ENCODE measurements around the gene PRKRA. TPM values are rescaled to one million over a fixed set of nuclear protein-coding genes. Genes with fewer than 3 reads are reported as not detected.
"Not testable (repeated sequence)": the region's sequence is repeated elsewhere in the genome, so short reads cannot be mapped to it uniquely, and the experiment has no call there.

The PRKRA gene
- total RNA-seq, 4 donors from 2014 or later: 16.0 to 58.6 (median 42.4) TPM

DNA sequence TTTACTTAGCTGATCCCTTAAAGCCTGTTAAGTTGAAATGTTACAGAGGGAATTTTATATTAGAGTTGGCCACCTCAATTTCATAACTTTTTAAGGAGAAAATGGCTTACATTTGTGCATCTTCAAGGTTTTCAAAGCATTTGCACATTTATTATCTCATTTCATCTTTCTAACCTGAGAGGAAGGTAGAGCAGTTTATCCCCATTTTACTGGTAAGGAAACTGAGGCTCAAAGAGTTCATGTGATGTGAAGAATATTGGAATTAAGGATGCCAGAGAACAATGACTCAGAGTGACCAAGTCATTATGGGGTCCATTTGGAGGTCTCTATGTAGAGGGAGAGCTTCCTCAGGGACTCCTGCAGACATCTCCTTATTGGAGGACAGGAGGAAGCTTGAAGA lies 35.0 kb downstream of the PRKRA start:
- intact Hi-C loops (cut with DNase I): loop anchor here (10.0 kb wide), 1 partner anchor 301 kb away; the partner anchor contains the start of gene RBM45
- Histone ChIP-seq H3K27ac (no peak overlapping the region), H3K9me3 (no peaks in the 10 kb centered on the region), H3K27me3 (no peaks in the 10 kb centered on the region), H3K4me1 (peaks cover 4 to 51% (median 10%) of the 10 kb centered on the region in 3 donors), H3K36me3 (no peaks in the 10 kb centered on the region), H3K4me3 (no peak overlapping the region)
- DNase-seq: no peak
- no peak for TF ChIP-seq CTCF (IDR thresholded peaks at IDR 0.05)
- TF ChIP-seq POLR2A (IDR thresholded peaks at IDR 0.05): no peak

DNA sequence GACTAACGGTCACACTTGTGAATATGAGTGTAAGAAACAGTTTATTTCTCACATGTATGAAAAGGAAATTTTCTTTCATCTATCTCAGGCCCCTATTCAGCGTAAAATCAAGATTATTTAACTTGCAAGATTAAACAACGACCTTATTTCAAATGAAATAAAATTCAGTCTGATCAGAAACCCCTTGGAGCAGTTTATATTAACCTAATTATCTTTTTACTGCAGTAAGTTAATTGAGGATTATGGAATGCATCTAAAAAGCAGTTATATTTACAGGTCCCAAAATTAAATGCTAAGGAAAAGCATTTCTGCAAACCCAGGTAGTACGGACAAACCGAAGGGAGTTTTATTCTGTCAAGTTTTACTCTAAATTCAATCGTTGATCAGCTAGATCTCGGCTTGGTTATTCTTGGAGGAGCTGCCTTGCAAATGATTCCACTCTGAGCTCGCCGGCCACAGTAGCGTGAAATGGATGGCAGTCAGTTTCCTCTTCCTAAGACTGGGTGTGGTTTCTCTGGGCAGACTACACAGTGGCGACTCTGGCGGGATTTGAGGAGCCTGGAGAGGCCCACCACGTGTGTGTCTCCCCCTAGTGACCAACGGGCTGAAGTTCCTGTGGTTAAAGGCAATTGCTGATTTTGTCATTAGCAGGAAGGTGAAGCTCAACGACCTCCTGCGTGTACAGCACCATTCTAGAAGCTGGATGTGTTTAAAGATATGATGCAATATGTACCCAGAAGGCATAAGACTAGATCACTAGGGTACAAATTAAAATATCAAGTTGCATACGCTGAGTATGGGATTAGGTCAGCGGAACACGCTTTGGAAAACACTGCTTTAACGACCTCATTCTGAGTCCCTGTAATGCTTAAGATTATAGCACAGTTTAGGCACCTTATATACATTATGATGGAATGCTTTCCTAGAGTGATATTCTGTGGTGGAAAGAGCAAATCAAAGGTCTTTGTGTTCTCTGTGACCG lies 36.4 kb downstream of the PRKRA start:
- peaks cover 4 to 51% (median 10%) of the 10 kb centered on the region in 3 donors for H3K4me1 ChIP-seq
- intact Hi-C loops (cut with DNase I): loop anchor here (10.0 kb wide), 1 partner anchor 300 kb away; the partner anchor contains the start of gene RBM45
- WGBS, 2 donors: 10 to 15% methylated on average over 19 to 21 of the region's 21 CpGs
- peak overlapping the region; percentile 89 to 95 (median 91) for H3K27ac ChIP-seq
- TF ChIP-seq CTCF (IDR thresholded peaks at IDR 0.05) (peak; percentile 60 to 88 (median 84)), POLR2A (IDR thresholded peaks at IDR 0.05) (peak in 1 of 4 donors; percentile 44)
- H3K36me3 ChIP-seq: no peaks in the 10 kb centered on the region
- no peaks in the 10 kb centered on the region for H3K27me3 ChIP-seq
- H3K4me3 ChIP-seq: peak overlapping the region; percentile 50 to 80 (median 68)
- no peaks in the 10 kb centered on the region for H3K9me3 ChIP-seq
- DNase-seq: peak; percentile 36

GRCh38 chr2:178413472-178414265 lies 37.3 kb downstream of the PRKRA start:
- intact Hi-C loops (cut with DNase I): loop anchor here (10.0 kb wide), 1 partner anchor 299 kb away; the partner anchor contains the start of gene RBM45
- TF ChIP-seq POLR2A (IDR thresholded peaks at IDR 0.05) (peak in 2 of 4 donors; percentile 14 to 54), CTCF (IDR thresholded peaks at IDR 0.05) (peak in 3 of 6 experiments; percentile 6 to 27 (median 20))
- no peaks in the 10 kb centered on the region for H3K9me3 ChIP-seq
- no peaks in the 10 kb centered on the region for H3K36me3 ChIP-seq
- peak; percentile 55 for DNase-seq
- H3K4me3 ChIP-seq: peak overlapping the region; percentile 50 to 80 (median 68)
- WGBS, 2 donors: 0 to 1% methylated on average over 27 to 38 of the region's 45 CpGs
- H3K4me1 ChIP-seq: peaks cover 4 to 44% (median 10%) of the 10 kb centered on the region in 3 donors
- peak overlapping the region; percentile 89 to 95 (median 91) for H3K27ac ChIP-seq
- no peaks in the 10 kb centered on the region for H3K27me3 ChIP-seq

- DNase-seq, H3K27me3 ChIP-seq, H3K36me3 ChIP-seq, H3K4me3 ChIP-seq, H3K27ac ChIP-seq, H3K9me3 ChIP-seq: not testable (repeated sequence)
- WGBS, 2 donors: 94 to 96% methylated on average over 8 of the region's 8 CpGs
- peaks cover 4 to 32% (median 6%) of the 10 kb centered on the region in 3 donors for H3K4me1 ChIP-seq
- intact Hi-C loops (cut with DNase I): loop anchor here (10.0 kb wide), 1 partner anchor 298 kb away; the partner anchor contains the start of gene RBM45
These were observed 38.5 kb downstream of the PRKRA start for GRCh38 chr2:178412453-178412852.

DNA sequence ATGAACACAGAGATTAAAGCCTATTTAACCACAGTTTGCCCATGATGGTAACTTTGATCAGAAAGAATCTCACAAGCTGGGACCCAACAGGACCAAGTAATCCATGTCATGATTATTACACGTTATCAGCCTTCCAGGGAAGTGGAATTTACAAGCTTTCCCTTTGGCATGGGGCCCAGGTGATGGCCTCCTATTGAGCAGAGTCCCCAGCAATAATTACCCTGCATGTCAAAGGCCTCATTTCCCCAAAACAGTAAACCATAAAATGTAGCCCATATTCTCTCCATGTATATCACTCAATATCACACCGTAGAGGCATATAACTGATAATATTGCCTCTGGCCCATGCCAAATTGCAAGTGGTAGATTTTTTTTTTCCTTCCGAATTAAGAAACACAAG lies 38.9 kb downstream of the PRKRA start:
- no peak overlapping the region for H3K4me3 ChIP-seq
- WGBS, 2 donors: 65 to 73% methylated on average over 3 of the region's 3 CpGs
- intact Hi-C loops (cut with DNase I): loop anchor here (10.0 kb wide), 1 partner anchor 297 kb away; the partner anchor contains the start of gene RBM45
- no peaks in the 10 kb centered on the region for H3K9me3 ChIP-seq
- no peak overlapping the region for H3K27ac ChIP-seq
- no peak for TF ChIP-seq CTCF (IDR thresholded peaks at IDR 0.05)
- TF ChIP-seq POLR2A (IDR thresholded peaks at IDR 0.05): no peak
- H3K27me3 ChIP-seq: no peaks in the 10 kb centered on the region
- H3K4me1 ChIP-seq: peaks cover 4 to 31% (median 6%) of the 10 kb centered on the region in 3 donors
- no peak for DNase-seq
- H3K36me3 ChIP-seq: no peaks in the 10 kb centered on the region
